GM12878 (cell line): ENCODE measurements around the gene RASSF4. TPM values are rescaled to one million over a fixed set of nuclear protein-coding genes. Genes with fewer than 3 reads are reported as not detected.

Experiments used
- ATAC-seq: fragments of 200-7000 bp; cut with Tn5 transposase; 3 replicates; pipeline ENCODE4 v1.9.1; 2020; ENCODE audit warnings: mild to moderate bottlenecking, moderate library complexity
- BruUV-seq: library from RNA; stranded (reverse); fragments of 400-500 nt; replicated peaks from 2 replicates; lab custom pipeline; 2021; lab: Mats Ljungman, UMichigan
- CTCF ChIA-PET: fragments of 300-600 bp; sonication (Branson Sonifier 250); formaldehyde crosslinking; extraction: SDS; loops from one replicate; lab custom pipeline; 2021; ENCODE audit warnings: inconsistent platforms; lab: Yijun Ruan, JAX
- POLR2A ChIA-PET: fragments of 350-600 bp; formaldehyde crosslinking; extraction: SDS; loops from one replicate; lab custom pipeline; 2021; ENCODE audit warnings: inconsistent platforms; lab: Charles Lee
- RAD21 ChIA-PET: fragments of 300-600 bp; sonication (Branson Sonifier 250); formaldehyde crosslinking; loops from one replicate; lab custom pipeline; 2023; ENCODE audit warnings: antibody characterized with exemption; ENCODE audit not compliant: unreplicated experiment; lab: Charles Lee
- SMC1A ChIA-PET: fragments of 300-600 bp; sonication (Branson Sonifier 250); formaldehyde crosslinking; loops from one replicate; lab custom pipeline; 2023; ENCODE audit not compliant: unreplicated experiment, uncharacterized antibody; lab: Charles Lee
- DNase-seq: peaks from one replicate; pipeline ENCODE4 v3.0.0-alpha.2; 2011; ENCODE audit warnings: low read depth, low spot score
- FAIRE-seq: peaks from 3 replicates; lab custom pipeline; 2011; peaks lifted over from hg19 to GRCh38; lab: Jason Lieb, UNC
- H2AFZ ChIP-seq: 2 replicates; pipeline ENCODE4 v1.6.0; 2011; ENCODE audit warnings: low read depth, low read length, control low read depth; ENCODE audit not compliant: control insufficient read depth
- H3K27ac ChIP-seq: 2 replicates; pipeline ENCODE4 v1.5.1; 2011; ENCODE audit warnings: control low read depth; ENCODE audit not compliant: control insufficient read depth, insufficient read depth
- H3K27me3 ChIP-seq, 2 experiments: replicated peaks in 1 of 2; 2 replicates each; pipeline versions ENCODE4 v1.6.0 to v1.6.1; 2011; ENCODE audit warnings: low read length in 1 of 2; ENCODE audit not compliant: control insufficient read depth in 2 of 2, insufficient read depth in 2 of 2
- H3K36me3 ChIP-seq, 2 experiments: 2 replicates each; pipeline ENCODE4 v1.5.1; 2011; ENCODE audit warnings: low read length in 1 of 2; ENCODE audit not compliant: control insufficient read depth in 2 of 2, insufficient read depth in 2 of 2
- H3K4me1 ChIP-seq: 2 replicates; pipeline ENCODE4 v1.6.1; 2011; ENCODE audit warnings: mild to moderate bottlenecking, low read length, moderate library complexity, mixed read lengths; ENCODE audit not compliant: control insufficient read depth, insufficient read depth
- H3K4me2 ChIP-seq: 2 replicates; pipeline ENCODE4 v1.6.0; 2011; ENCODE audit warnings: control low read depth; ENCODE audit not compliant: control insufficient read depth, insufficient read depth
- H3K4me3 ChIP-seq: fragments of 200-600 bp; sonication (generic); 2 replicates; pipeline ENCODE4 v1.5.1; 2016
- H3K79me2 ChIP-seq: 2 replicates; pipeline ENCODE4 v1.6.0; 2011; ENCODE audit warnings: low read length; ENCODE audit not compliant: control insufficient read depth, insufficient read depth
- H3K9ac ChIP-seq: 2 replicates; pipeline ENCODE4 v1.8.0; 2011; ENCODE audit warnings: low read length, control low read depth, mixed read lengths; ENCODE audit not compliant: control insufficient read depth, insufficient read depth
- H3K9me3 ChIP-seq: replicated peaks from 3 replicates; pipeline ENCODE4 v1.5.1; 2011; ENCODE audit warnings: mild to moderate bottlenecking, low read length; ENCODE audit not compliant: control insufficient read depth, insufficient read depth
- H4K20me1 ChIP-seq: 2 replicates; pipeline ENCODE4 v1.6.0; 2011; ENCODE audit not compliant: control insufficient read depth, insufficient read depth
- GATAD2B ChIP-seq: fragments of 450-650 bp; conservative IDR thresholded peaks from 2 replicates; pipeline ENCODE4 v1.6.1; 2017; ENCODE audit warnings: low read depth, mild to moderate bottlenecking, moderate library complexity
- WGBS: methylation state at CpG from one replicate; pipeline ENCODE4 v1.1.6; 2016; ENCODE audit warnings: low lambda C conversion rate; ENCODE audit not compliant: insufficient replicate concordance, insufficient coverage; ENCODE audit errors: missing lambda C conversion rate; 5-methylcytosine and 5-hydroxymethylcytosine counted together
- in situ Hi-C: fragments of 300-500 bp; cut with MboI; formaldehyde crosslinking; loops from 9 replicates; pipeline ENCODE4 v1.14.3; 2018; ENCODE audit warnings: mixed read lengths
- intact Hi-C: fragments of 100-400 bp; cut with micrococcal nuclease; formaldehyde crosslinking; loops from one replicate; pipeline ENCODE4 v1.14.2; 2022; ENCODE audit not compliant: unreplicated experiment
- polyA plus RNA-seq, 11 experiments: library from polyadenylated mRNA; depleted of rRNA in 4 of 11; unstranded in 6 of 11; stranded (reverse) in 5 of 11; fragments of >200 nt; fragmentation: Nextera tagmentation in 4 of 11; fragmentation: Illumina TruSeq in 1 of 11; extraction: Ambion mirVana in 4 of 11; extraction: Trizol in 1 of 11; gene quantifications; 1 replicate in 1 of 11; 2 replicates in 10 of 11; pipeline versions ENCODE4 v1.2.1 to v1.2.3, GENCODE V29; 2011 to 2016; ENCODE audit warnings: inconsistent platforms in 2 of 11, missing spikeins in 2 of 11, low read depth in 1 of 11
- total RNA-seq, 4 experiments: library from RNA; depleted of rRNA in 3 of 4; stranded (reverse); fragments of >200 nt in 3 of 4; fragmentation: Illumina TruSeq in 1 of 4; extraction: Trizol in 1 of 4; gene quantifications; 2 replicates each; pipeline versions ENCODE4 v1.2.1 to v1.2.3, GENCODE V29; 2013 to 2021
- TF ChIP-seq, protein P1 (sequence below): fragments of 450-650 bp; IDR thresholded peaks from 2 replicates; pipeline ENCODE4 v1.6.1; 2018; ENCODE audit warnings: mild to moderate bottlenecking, low read depth, moderate library complexity; ENCODE audit not compliant: partially characterized antibody
- TF ChIP-seq, protein P2 (sequence below): fragments of 450-650 bp; IDR thresholded peaks from 2 replicates; pipeline ENCODE4 v1.6.1; 2016; ENCODE audit warnings: mild to moderate bottlenecking, moderate library complexity, borderline replicate concordance

The RASSF4 gene
- total and polyA plus RNA-seq, 10 of the 15 experiments (the other 5 are each of a cell fraction or from before 2014, with no cell fraction given) = 3.7 to 71.1 (median 16.8) TPM

DNA sequence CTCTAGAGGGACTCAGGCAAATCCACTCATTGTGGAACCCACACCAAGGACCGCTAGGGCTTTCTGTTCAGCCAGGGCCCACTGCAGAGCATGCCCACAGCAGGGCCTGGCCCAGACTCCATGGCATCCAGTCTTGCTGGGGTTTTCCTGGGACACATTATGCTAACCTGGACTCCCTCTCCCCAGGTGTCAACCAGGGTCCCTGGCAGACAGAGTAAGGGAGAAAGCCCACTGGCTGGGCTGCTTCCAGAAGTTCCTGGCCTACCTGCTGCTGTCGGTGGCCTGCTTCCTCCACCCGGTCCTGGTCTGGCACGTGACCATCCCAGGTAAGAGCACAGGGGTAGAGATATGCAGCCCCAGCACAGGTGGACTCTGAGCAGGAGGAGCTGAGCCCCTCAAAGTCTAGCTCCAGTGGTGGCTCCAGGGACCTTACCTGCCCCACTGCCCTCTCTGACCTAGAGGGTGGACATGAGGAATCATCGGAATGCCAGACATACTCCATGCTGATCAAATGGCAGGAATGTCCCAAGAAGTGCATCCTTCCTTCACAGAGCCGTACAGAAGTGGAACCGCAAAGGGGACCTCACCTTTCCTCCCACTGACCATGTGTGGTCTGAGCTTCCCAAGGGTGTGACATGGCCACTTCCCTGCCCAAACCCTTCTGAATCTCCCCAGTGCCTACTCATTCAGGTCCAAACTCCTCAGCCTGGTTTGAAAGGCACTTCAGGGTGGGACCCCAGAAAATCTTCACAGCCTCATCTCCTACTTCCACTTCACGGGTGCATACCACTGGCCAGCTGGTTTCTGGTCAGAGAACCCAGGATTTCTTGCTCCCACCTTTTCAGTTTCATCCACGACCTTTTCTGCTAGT is 25.9 kb upstream of the RASSF4 start:
- H3K9ac ChIP-seq = no peak overlapping the region; the same call in 1 of the 2 replicates
- FAIRE-seq (no peak), ATAC-seq (peak; percentile 9; the same call in 2 of the 3 replicates), DNase-seq (no peak)
- peaks cover 8% of the 10 kb centered on the region for H3K4me1 ChIP-seq
- no peak overlapping the region; the same call in 1 of the 2 replicates for H2AFZ ChIP-seq
- H3K27me3 ChIP-seq = no peaks in the 10 kb centered on the region
- ChIA-PET CTCF (interaction anchor here (0.7 to 8.0 kb wide), 22 partner anchors 8 to 1090 kb away, joined by 3 to 181 read pairs (median 6); partner anchors contain the start of genes DEPP1, RASSF4, TMEM72 and ZNF22), RAD21 (interaction anchor here (0.8 to 5.3 kb wide), 21 partner anchors 8 to 302 kb away, joined by 3 to 62 read pairs (median 6); partner anchors contain the start of genes DEPP1, RASSF4 and ZNF22), POLR2A (interaction anchor here (0.8 to 1.6 kb wide), 9 partner anchors 13 to 47 kb away, joined by 3 to 12 read pairs (median 6); partner anchors contain the start of gene DEPP1), SMC1A (interaction anchor here (0.6 to 5.2 kb wide), 18 partner anchors 13 to 301 kb away, joined by 3 to 92 read pairs (median 4); partner anchors contain the start of genes DEPP1, RASSF4, TMEM72 and ZNF22)
- in situ Hi-C loops (loop anchor here (5.0 kb wide), 1 partner anchor 44 kb away; the partner anchor contains the start of gene DEPP1), intact Hi-C loops (loop anchor here (2.0 to 5.0 kb wide), 3 partner anchors 67 to 299 kb away; partner anchors contain the start of gene ZNF22)
- no peaks in the 10 kb centered on the region for H3K36me3 ChIP-seq
- H4K20me1 ChIP-seq = no peaks in the 10 kb centered on the region
- H3K9me3 ChIP-seq = no peaks in the 10 kb centered on the region
- no peaks in the 10 kb centered on the region for H3K79me2 ChIP-seq
- TF ChIP-seq, protein P1, sequence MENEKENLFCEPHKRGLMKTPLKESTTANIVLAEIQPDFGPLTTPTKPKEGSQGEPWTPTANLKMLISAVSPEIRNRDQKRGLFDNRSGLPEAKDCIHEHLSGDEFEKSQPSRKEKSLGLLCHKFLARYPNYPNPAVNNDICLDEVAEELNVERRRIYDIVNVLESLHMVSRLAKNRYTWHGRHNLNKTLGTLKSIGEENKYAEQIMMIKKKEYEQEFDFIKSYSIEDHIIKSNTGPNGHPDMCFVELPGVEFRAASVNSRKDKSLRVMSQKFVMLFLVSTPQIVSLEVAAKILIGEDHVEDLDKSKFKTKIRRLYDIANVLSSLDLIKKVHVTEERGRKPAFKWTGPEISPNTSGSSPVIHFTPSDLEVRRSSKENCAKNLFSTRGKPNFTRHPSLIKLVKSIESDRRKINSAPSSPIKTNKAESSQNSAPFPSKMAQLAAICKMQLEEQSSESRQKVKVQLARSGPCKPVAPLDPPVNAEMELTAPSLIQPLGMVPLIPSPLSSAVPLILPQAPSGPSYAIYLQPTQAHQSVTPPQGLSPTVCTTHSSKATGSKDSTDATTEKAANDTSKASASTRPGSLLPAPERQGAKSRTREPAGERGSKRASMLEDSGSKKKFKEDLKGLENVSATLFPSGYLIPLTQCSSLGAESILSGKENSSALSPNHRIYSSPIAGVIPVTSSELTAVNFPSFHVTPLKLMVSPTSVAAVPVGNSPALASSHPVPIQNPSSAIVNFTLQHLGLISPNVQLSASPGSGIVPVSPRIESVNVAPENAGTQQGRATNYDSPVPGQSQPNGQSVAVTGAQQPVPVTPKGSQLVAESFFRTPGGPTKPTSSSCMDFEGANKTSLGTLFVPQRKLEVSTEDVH = no peak
- no peak for TF ChIP-seq GATAD2B
- TF ChIP-seq, protein P2, sequence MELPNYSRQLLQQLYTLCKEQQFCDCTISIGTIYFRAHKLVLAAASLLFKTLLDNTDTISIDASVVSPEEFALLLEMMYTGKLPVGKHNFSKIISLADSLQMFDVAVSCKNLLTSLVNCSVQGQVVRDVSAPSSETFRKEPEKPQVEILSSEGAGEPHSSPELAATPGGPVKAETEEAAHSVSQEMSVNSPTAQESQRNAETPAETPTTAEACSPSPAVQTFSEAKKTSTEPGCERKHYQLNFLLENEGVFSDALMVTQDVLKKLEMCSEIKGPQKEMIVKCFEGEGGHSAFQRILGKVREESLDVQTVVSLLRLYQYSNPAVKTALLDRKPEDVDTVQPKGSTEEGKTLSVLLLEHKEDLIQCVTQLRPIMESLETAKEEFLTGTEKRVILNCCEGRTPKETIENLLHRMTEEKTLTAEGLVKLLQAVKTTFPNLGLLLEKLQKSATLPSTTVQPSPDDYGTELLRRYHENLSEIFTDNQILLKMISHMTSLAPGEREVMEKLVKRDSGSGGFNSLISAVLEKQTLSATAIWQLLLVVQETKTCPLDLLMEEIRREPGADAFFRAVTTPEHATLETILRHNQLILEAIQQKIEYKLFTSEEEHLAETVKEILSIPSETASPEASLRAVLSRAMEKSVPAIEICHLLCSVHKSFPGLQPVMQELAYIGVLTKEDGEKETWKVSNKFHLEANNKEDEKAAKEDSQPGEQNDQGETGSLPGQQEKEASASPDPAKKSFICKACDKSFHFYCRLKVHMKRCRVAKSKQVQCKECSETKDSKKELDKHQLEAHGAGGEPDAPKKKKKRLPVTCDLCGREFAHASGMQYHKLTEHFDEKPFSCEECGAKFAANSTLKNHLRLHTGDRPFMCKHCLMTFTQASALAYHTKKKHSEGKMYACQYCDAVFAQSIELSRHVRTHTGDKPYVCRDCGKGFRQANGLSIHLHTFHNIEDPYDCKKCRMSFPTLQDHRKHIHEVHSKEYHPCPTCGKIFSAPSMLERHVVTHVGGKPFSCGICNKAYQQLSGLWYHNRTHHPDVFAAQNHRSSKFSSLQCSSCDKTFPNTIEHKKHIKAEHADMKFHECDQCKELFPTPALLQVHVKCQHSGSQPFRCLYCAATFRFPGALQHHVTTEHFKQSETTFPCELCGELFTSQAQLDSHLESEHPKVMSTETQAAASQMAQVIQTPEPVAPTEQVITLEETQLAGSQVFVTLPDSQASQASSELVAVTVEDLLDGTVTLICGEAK = no peak
- 66% methylated on average over 9 of the region's 9 CpGs for WGBS
- H3K4me2 ChIP-seq = no peak overlapping the region
- H3K4me3 ChIP-seq = no peak overlapping the region
- 0 out of 2 replicates have a peak overlapping the region, but pooled peaks have one; percentile 13 for H3K27ac ChIP-seq
- BruUV-seq = no TSS peak
